GM19328 (cell line): ENCODE results near the gene AHNAK.

Source experiments
- ATAC-seq: cut with Tn5 transposase; IDR thresholded peaks from one replicate; pipeline ENCODE4 v1.9.1; 2021; ENCODE audit warnings: mild to moderate bottlenecking, moderate library complexity; ENCODE audit not compliant: unreplicated experiment

Gene AHNAK

DNA sequence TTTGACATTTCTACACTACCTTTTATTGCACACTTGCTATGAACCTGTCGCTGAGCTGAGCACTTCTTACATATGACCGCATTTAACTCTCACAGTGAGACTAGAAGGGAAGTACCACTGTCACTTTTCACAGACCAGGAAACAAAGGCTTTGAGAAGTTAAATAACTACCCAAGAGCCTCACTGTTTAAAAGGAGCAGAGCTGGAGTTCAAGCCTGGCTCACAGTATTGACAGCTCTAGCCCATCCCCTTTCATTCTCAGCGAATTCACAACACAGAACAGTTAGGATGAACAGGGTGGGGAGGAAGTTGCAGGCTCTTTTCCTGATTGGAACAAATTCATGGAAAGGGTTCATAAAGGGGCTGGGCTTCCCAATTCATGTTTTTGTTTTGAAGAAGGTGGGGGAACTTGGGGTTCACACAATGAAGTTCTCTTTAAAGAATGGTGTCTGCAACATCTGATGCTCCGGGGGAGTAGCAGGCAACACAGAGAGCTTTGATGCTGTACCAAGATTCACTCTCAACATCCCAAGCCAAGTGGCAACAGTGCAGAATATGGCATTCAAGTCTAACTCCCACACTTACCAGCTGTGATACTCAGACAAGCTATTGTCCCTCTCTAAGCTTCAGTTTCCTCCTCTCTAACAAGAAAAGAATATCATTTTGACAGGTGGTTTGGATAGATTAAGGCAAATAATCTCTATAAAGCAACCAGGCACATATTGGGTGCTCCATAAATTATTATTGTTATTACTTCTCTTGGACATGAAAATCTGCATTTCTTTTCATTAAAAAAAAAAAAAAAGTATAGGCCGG lies 110.6 kb downstream of the AHNAK start:
- no peak for ATAC-seq

GRCh38 chr11:62433904-62434276 lies 112.7 kb downstream of the AHNAK start:
- ATAC-seq: no peak

DNA sequence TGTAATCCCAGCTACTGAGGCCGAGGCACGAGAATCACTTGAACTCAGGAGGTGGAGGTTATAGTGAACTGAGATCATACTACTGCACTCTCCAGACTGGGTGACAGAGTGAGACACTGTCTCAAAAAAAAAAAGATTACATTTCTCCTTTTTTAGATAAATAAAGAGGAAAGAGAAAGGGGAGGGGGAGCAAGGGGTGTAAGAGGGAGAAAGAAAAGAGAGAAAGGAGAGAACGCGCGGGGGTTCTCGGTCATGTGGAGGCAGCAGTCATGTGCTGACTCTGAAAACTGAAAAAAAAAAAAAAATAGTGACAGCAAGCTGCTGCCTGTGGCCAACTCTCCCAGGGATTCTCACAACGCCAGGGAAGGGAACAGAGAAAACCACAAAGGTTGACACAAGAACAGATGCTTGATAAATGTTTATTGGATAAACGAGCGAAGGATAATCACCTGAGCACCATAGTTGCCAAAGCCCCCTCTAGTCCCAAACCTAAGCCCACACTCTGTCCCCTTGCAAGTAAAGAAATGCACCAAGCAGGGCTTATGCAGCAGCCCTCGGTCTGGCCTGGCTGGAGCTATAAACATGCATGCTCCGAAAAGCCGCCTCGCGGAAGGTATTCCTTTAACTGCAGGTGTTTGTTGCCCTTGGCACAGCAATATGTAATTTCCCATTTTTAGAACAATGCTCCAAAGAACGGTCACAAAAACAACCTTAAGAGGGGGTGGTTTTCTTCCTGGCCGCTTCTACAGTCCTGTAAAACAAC lies 113.3 kb downstream of the AHNAK start:
- ATAC-seq: no peak

DNA sequence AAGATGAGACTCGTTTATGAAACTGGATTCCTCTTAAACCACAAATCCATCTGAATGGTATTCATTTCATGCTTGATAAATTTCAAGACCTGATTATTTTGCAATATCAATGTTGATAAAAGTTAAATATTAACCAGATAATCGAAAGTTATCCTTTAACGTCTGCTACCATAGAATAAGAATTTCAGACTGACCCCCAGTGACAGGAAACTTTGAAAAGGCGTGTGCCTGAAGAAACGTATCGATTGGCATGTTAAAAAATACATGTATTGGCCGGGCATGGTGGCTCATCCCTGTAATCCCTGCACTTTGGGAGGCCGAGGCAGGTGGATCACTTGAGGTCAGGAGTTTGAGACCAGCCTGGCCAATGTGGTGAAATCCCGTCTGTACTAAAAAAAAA lies 113.9 kb downstream of the AHNAK start:
- no peak for ATAC-seq

DNA sequence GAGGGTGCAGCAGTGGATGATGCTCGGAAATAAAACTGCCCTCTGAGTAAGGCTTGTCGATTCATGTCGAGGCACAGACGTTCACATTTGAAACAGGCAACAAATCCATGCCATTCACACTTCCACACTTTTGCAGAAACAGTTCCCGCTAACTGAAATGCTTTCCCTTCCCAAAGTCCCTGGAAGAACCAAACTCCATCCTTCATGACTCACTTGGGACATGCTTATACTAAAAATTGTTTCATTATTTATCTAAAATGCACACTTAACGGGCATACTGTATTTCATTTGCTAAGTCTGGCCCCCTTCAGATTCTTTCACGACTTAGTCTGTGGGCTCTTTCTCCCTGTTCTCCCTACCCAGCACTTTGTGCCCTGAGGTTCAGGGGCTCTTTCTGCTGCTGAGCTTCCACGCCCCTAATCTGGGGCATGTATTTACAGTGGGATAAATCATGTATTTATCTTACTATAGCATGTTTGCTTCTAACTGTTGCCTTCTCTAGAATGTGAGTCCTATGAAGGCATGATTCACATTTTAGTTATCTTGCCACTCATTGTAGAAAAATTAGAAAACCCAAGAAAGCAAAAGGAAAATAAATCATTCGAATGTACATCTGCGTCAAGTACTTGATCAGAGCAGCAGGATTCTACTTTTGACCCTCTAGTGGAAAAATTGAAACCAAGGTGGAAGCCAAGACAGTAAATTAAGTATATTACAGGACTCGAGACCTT lies 115.3 kb downstream of the AHNAK start:
- no peak for ATAC-seq

- no peak for ATAC-seq
Measured at GRCh38 chr11:62430425-62430824, 116.2 kb downstream of the AHNAK start.

DNA sequence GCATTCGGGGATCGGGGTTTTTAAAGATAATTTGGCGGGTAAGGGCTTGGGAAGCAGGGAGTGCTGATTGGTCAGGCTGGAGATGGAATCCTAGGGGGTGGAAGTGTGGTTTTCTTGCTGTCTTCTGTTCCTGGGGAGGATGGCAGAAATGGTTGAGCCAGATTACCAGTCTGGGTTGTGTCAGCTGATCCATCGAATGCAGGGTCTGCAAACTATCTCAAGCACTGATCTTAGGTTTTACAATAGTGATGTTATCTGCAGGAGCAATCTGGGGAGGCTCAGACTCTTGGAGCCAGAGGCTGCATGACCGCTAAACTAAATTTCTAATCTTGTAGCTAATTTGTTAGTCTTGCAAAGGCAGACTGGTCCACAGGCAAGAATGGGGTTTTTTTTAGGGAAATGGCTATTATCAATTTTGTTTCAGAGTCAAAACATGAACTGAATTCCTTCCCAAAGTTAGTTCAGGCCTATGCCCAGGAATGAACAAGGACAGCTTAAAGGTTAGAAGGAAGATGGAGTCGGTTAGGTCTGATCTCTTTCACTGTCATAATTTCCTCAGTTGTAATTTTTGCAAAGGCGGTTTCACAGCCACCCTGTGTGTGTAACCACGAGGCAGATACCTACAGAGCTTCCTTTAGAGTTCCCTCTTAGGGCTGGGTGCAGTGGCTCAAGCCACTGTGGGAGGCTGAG lies 117.6 kb downstream of the AHNAK start:
- no peak for ATAC-seq

GRCh38 chr11:62427630-62428233 lies 118.9 kb downstream of the AHNAK start:
- ATAC-seq: no peak

DNA sequence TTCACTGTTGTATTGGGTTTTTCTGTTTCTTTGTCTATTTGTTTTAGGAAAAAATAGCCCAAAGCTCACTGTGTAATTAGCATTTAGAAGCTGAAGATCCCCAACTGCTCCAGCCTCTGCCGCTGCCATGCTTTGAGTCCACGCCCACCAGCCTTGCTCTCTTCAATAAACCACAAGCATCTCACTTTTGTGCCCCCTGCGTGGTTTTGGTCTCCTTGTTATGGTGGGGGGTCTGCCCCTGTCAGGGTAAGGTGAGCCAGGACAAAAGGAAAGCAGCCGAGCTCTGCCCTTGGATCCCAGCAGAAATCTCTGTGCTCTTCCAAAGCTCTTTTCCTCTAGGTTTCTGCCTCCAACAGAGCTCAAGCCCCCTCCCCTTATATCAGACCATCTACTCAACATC lies 123.6 kb downstream of the AHNAK start:
- ATAC-seq: no peak

DNA sequence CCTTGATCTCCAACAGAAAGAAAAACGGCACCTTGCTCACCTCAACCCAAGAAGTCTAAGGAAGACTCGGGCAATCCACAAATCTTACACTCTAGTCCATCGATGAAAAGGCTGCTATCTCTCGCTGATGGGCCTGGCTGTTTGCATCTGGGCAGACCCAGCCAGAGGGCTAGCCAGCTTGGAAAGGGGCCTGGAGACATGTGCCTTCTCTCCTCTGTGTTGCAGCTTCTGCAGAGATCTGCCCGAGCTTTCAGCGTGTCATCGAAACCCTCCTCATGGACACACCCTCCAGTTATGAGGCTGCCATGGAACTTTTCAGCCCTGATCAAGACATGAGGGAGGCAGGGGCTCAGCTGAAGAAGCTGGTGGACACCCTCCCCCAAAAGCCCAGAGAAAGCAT lies 124.6 kb downstream of the AHNAK start:
- ATAC-seq: no peak

GRCh38 chr11:62420882-62421281 lies 125.7 kb downstream of the AHNAK start:
- ATAC-seq: no peak

DNA sequence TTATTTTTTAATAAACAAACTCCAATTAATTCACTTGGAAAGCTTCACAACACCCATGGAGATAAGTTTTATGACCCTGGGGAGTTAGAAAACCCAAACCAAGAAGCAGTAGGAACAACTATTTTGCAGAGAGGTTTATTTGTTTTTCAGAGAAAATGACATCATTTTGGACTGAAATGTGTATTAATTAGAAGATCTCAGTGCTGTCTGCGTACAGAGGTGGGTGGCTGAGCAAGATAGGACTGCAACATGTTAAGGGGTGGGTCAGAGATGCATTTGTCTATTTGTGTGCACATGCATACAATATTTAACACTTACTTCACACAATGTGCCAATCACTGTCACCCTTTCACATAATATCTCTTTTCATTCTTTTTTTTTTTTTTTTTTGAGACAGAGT lies 126.7 kb downstream of the AHNAK start:
- ATAC-seq: no peak

DNA sequence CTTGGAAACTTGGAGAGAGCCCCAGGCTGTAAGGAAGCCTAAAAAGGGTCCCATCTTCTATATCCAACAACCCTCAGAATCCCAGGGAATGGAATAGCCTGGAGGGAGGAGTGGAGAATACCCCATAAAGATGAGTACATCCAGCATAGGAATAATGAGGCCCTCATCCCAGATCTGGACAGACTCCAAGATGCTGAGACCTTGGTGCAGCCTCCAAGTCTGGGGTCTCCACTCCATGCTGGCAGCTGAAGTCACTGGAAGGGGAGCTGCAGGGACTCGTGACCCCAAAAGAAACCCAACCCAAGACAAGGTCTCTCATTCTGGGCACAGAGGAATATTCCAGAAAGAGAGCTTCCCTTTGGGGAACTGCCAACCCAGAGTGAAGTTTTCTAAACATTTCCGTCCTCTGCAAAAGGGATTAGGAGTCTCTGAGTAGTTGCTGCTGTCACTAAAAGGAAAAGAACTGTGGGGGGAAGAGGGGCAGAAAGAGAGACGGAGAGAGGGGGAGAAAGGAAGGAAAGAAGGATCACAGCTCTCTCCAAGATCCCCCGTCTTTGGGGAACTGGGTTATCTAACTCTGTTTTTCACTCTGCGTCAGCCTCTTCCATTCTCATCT lies 127.2 kb downstream of the AHNAK start:
- no peak for ATAC-seq

- ATAC-seq: no peak
Measured at GRCh38 chr11:62418733-62419132, 127.9 kb downstream of the AHNAK start, which contains the start of gene SCGB1A1. TSS of gene SCGB1A1 (plus strand) at chr11:62419033. CDS start at chr11:62419096, 63 bp downstream.

DNA sequence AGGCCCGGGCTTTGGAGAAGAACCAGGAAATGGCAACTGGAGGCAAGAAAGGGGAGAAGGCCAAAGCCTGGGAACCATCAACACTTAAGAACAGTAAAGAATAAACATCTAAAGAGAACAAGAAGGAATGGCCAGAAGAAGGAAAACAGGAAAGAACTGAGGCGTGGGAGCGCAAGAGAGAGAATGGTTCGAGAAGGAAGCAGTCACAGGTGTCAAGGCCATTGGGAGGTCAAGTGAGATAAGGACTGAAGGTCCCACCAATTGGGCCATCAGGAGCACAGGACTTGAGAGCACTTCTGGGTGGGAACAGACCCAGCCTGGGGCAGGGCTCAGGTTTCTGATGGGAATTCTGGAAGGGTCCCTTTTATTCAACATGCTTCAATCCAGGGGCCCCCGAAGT lies 128.5 kb downstream of the AHNAK start:
- ATAC-seq: no peak

DNA sequence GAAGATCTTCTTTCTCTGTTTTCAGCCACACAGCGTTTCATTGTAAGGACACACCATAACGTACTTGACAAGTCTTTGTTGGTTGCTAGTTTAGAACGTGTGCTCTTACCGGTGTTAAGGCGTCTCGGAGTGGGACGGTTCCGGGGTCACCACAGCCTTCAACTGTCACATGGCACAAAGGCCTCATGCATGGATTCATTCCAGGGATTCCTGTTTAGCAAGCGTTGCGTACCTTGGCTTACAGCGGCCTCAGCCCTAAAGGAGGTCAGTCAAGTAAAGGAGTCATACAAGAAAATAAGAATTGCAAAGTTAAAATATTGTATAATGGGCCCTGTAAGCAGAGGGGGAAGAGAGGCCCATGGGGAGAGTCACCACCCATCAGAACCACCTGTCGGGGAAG lies 130.0 kb downstream of the AHNAK start:
- ATAC-seq: no peak

GRCh38 chr11:62413060-62413696 lies 133.4 kb downstream of the AHNAK start:
- no peak for ATAC-seq

- no peak for ATAC-seq
Measured at GRCh38 chr11:62411524-62411923, 135.1 kb downstream of the AHNAK start.

DNA sequence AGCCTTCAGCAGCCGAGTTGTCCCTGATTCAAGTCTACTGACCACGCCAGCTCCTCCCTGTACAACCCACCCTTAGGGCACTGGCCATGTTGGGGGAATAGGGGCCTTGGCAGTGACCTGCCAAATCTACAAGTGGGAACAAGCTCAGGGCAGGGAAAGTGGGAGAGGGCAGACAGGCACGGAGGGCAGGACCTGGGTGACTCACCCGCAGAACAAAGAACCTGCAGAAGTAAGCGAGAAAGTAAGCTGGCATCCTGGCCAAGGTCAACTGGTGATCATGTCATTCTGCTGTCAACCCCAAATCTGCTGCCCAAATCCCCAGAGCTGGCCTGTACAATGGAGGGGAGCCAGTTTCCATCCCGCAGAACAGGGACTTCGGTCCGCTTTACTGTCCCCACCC lies 135.6 kb downstream of the AHNAK start:
- no peak for ATAC-seq

DNA sequence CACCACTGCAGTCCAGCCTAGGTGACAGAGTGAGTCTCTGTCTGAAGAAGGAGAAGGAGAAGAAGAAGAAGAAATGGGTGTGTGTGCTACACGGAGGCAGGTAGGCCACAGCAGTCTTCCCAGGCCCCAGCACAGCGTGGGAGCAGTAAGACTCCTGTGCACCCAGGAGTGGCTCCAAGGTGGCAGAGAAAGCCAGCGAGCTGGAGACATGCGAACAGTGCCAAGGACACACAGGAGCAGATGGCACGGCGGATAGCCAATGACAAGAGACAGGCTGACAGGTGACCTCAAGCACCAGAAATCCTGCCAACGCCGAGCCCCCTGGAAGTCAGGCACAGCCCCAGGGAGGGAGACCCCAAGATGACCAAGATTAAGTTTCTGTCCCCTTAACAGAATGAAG lies 136.8 kb downstream of the AHNAK start:
- ATAC-seq: no peak
